ENCODE measurements around the gene TMCC3. TPM values are rescaled to one million over a fixed set of nuclear protein-coding genes. Genes with fewer than 3 reads are reported as not detected.

TMCC3 gene
- total RNA-seq, 1 experiment from 2014 or later: 19.9 TPM

DNA sequence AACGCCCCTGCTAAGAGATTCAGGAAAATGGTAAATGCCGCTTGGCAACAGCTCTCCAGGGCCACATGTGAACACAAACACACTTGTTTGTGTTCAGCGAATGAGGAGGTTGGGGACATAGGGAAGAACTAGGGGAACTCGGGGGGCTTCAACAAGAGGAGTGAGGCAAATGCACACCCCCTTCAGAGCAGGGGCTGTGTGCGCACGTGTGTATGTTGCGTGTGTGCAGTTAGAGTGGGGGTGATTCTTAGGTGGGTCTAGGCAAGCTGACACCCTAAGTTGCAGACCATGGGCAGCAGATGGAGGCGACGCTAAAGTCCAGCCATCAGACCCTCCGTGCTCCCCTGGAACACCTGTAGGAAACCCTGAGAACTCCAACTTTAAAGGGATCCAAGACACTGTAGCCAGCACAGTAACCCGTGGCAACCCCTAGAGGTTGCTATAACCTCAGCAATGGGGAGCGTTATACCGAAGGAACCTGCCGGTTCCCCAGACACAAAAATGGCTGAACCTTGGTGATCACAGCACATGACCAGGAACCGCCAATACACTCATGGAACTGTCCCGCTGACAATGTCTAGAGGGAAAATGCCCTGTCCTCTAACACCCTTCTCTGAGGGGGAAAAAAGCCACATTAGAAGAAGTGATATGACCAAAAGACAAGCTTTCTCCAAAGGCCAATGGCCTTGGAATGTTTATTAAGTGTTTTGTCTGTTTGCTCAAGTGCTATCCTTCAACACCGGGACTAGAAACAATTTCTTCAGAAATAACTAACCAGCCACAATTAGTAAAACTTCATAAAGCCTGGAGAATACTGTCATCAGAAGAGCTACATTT is 104.2 kb downstream of the TMCC3 start:
- CTCF ChIA-PET: interaction anchor here (0.6 to 1.0 kb wide), 5 partner anchors 217 to 528 kb away, joined by 3 to 7 read pairs (median 3); no protein-coding TSS in a partner anchor
- H3K4me2 ChIP-seq: no peak overlapping the region
- no peaks in the 10 kb centered on the region for H3K79me2 ChIP-seq (ENCODE audit: low read depth)
- H3K27me3 ChIP-seq (ENCODE audit: insufficient read depth, low read depth): no peaks in the 10 kb centered on the region
- peak; percentile 56 for DNase-seq
- no peak overlapping the region for H3K27ac ChIP-seq
- intact Hi-C loops (cut with micrococcal nuclease; ENCODE audit: unreplicated experiment): loop anchor here (1.0 to 10.0 kb wide), 5 partner anchors 218 to 991 kb away; partner anchors contain the start of genes FGD6 and VEZT
- no peaks in the 10 kb centered on the region; the same call in 1 of the 2 replicates for H3F3A ChIP-seq (ENCODE audit: insufficient read depth, low read depth)
- H3K4me3 ChIP-seq: no peak overlapping the region
- no peaks in the 10 kb centered on the region for H3K36me3 ChIP-seq (ENCODE audit: low read depth)
- POLR2A ChIA-PET (ENCODE audit: unreplicated experiment): no interaction called here
- H3K9me3 ChIP-seq (ENCODE audit: insufficient read depth, low read depth): peaks cover 8% of the 10 kb centered on the region
- no TSS peak for BruUV-seq (replicated peaks)
- no peaks in the 10 kb centered on the region for H4K20me1 ChIP-seq (ENCODE audit: insufficient read depth)
- TF ChIP-seq EZH2 (IDR thresholded peaks at IDR 0.05; ENCODE audit: low read depth): no peak
- TF ChIP-seq, protein P1, sequence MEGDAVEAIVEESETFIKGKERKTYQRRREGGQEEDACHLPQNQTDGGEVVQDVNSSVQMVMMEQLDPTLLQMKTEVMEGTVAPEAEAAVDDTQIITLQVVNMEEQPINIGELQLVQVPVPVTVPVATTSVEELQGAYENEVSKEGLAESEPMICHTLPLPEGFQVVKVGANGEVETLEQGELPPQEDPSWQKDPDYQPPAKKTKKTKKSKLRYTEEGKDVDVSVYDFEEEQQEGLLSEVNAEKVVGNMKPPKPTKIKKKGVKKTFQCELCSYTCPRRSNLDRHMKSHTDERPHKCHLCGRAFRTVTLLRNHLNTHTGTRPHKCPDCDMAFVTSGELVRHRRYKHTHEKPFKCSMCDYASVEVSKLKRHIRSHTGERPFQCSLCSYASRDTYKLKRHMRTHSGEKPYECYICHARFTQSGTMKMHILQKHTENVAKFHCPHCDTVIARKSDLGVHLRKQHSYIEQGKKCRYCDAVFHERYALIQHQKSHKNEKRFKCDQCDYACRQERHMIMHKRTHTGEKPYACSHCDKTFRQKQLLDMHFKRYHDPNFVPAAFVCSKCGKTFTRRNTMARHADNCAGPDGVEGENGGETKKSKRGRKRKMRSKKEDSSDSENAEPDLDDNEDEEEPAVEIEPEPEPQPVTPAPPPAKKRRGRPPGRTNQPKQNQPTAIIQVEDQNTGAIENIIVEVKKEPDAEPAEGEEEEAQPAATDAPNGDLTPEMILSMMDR (conservative IDR thresholded peaks at IDR 0.05): peak; percentile 73
- peaks cover 5% of the 10 kb centered on the region; the same call in 1 of the 2 replicates for H3K4me1 ChIP-seq (replicated peaks; ENCODE audit: insufficient read depth)
- no peak overlapping the region for H2AFZ ChIP-seq
- no peaks in the 10 kb centered on the region for H3K9me2 ChIP-seq (ENCODE audit: insufficient read depth)

DNA sequence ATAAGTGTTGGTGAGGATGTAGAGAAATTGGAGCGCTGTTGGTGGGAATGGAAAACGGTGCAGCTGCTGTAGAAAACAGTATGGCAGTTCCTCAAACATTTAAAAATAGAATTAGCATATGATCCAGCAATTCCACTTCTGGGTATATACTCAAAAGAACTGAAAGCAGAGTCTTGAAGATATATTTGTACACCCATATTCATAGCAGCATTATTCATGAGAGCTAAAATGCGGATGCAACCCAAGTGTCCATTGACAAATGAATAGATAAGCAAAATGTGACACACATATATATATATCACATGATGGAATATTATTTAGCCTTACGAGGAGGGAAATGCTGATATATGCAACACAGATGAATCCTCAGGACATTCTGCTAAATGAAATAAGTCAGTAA is 106.0 kb downstream of the TMCC3 start:
- intact Hi-C loops (cut with micrococcal nuclease; ENCODE audit: unreplicated experiment): loop anchor here (10.0 kb wide), 1 partner anchor 440 kb away; no protein-coding TSS in a partner anchor
- POLR2A ChIA-PET (ENCODE audit: unreplicated experiment): no interaction called here
- CTCF ChIA-PET: no interaction called here

DNA sequence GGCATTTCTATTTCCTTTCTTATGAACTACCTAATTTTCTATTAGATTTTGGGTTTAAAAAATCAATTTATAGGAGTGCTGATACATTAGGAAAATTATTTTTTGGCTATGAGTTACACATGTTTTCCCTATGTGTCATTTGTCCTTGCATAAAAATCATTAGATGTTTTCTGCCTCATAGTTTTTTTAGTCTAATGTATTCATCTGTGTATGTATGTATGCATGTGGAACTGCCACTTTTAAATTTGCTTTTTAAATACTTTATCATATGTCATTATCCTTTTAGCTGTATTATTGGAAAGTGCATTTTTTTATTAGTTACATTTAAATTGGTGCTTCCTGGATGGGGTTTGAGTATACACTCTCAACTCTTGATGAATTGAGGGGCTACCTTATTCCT is 112.0 kb downstream of the TMCC3 start:
- POLR2A ChIA-PET (ENCODE audit: unreplicated experiment): no interaction called here
- no TSS peak for BruUV-seq (replicated peaks)
- no peak for TF ChIP-seq EZH2 (IDR thresholded peaks at IDR 0.05; ENCODE audit: low read depth)
- TF ChIP-seq, protein P1 (conservative IDR thresholded peaks at IDR 0.05): no peak
- H3K27ac ChIP-seq: no peak overlapping the region
- H3K9me3 ChIP-seq (ENCODE audit: insufficient read depth, low read depth): no peaks in the 10 kb centered on the region
- CTCF ChIA-PET: no interaction called here
- no peaks in the 10 kb centered on the region for H3K36me3 ChIP-seq (ENCODE audit: low read depth)
- no peaks in the 10 kb centered on the region for H3K9me2 ChIP-seq (ENCODE audit: insufficient read depth)
- H3K4me1 ChIP-seq (replicated peaks; ENCODE audit: insufficient read depth): no peaks in the 10 kb centered on the region
- no peaks in the 10 kb centered on the region for H3K27me3 ChIP-seq (ENCODE audit: insufficient read depth, low read depth)
- no peaks in the 10 kb centered on the region for H3K79me2 ChIP-seq (ENCODE audit: low read depth)
- no peaks in the 10 kb centered on the region for H3F3A ChIP-seq (ENCODE audit: insufficient read depth, low read depth)
- intact Hi-C loops (cut with micrococcal nuclease; ENCODE audit: unreplicated experiment): no loop called here
- no peak for DNase-seq
- H4K20me1 ChIP-seq (ENCODE audit: insufficient read depth): no peaks in the 10 kb centered on the region
- H2AFZ ChIP-seq: no peak overlapping the region
- H3K4me2 ChIP-seq: no peak overlapping the region
- H3K4me3 ChIP-seq: no peak overlapping the region

More for the DNA sequence above, 106.0 kb downstream of the TMCC3 start:
- Histone ChIP-seq H3K27me3 (ENCODE audit: insufficient read depth, low read depth) (no peaks in the 10 kb centered on the region), H3K79me2 (ENCODE audit: low read depth) (no peaks in the 10 kb centered on the region), H3K36me3 (ENCODE audit: low read depth) (no peaks in the 10 kb centered on the region), H3K9me3 (ENCODE audit: insufficient read depth, low read depth) (peaks cover 8% of the 10 kb centered on the region), H3K4me1 (replicated peaks; ENCODE audit: insufficient read depth) (no peaks in the 10 kb centered on the region), H3K27ac (no peak overlapping the region), H3K4me3 (no peak overlapping the region), H3K4me2 (no peak overlapping the region), H3F3A (ENCODE audit: insufficient read depth, low read depth) (no peaks in the 10 kb centered on the region), H2AFZ (no peak overlapping the region), H4K20me1 (ENCODE audit: insufficient read depth) (no peaks in the 10 kb centered on the region), H3K9me2 (ENCODE audit: insufficient read depth) (no peaks in the 10 kb centered on the region)
- TF ChIP-seq, protein P1 (conservative IDR thresholded peaks at IDR 0.05): no peak
- no peak for TF ChIP-seq EZH2 (IDR thresholded peaks at IDR 0.05; ENCODE audit: low read depth)
- no peak for DNase-seq
- BruUV-seq (replicated peaks): no TSS peak
